H9 (cell line): Measurements from ENCODE around the gene TMEM242. TPM values are rescaled to one million over a fixed set of nuclear protein-coding genes. Genes with fewer than 3 reads are reported as not detected.

ENCODE experiments used
- DNase-seq: peaks from one replicate; pipeline ENCODE4 v3.0.0-alpha.2; 2017
- H2AFZ ChIP-seq: one replicate; pipeline ENCODE4 v1.6.1; 2013; ENCODE audit warnings: mild to moderate bottlenecking, low read length, control low read depth, moderate library complexity
- H2AK5ac ChIP-seq: 2 replicates; pipeline ENCODE4 v1.6.1; 2013; ENCODE audit warnings: low read length, control low read depth, mixed read lengths; ENCODE audit not compliant: insufficient read length
- H2BK120ac ChIP-seq: one replicate; pipeline ENCODE4 v1.6.1; 2013; ENCODE audit warnings: low read depth, mild to moderate bottlenecking, low read length, control low read depth, inconsistent platforms; ENCODE audit not compliant: poor library complexity, severe bottlenecking
- H2BK12ac ChIP-seq: 2 replicates; pipeline ENCODE4 v1.6.1; 2013; ENCODE audit warnings: low read length, control low read depth, mixed read lengths, low read depth; ENCODE audit not compliant: insufficient read length
- H2BK15ac ChIP-seq: 2 replicates; pipeline ENCODE4 v1.6.1; 2013; ENCODE audit warnings: low read depth, low read length, control low read depth
- H2BK20ac ChIP-seq: one replicate; pipeline ENCODE4 v1.6.1; 2013; ENCODE audit warnings: low read depth, mild to moderate bottlenecking, low read length, control low read depth, inconsistent platforms; ENCODE audit not compliant: poor library complexity, severe bottlenecking
- H2BK5ac ChIP-seq: 2 replicates; pipeline ENCODE4 v1.6.1; 2013; ENCODE audit warnings: low read length, control low read depth, mixed read lengths; ENCODE audit not compliant: insufficient read length
- H3K14ac ChIP-seq: 2 replicates; pipeline ENCODE4 v1.6.1; 2013; ENCODE audit warnings: low read length, control low read depth; ENCODE audit not compliant: insufficient read depth
- H3K18ac ChIP-seq: 2 replicates; pipeline ENCODE4 v1.6.1; 2013; ENCODE audit warnings: low read depth, mild to moderate bottlenecking, mixed read lengths, low read length, control low read depth; ENCODE audit not compliant: insufficient read length
- H3K23ac ChIP-seq: 2 replicates; pipeline ENCODE4 v1.6.1; 2013; ENCODE audit warnings: low read length, control low read depth, mixed read lengths, low read depth; ENCODE audit not compliant: insufficient read length
- H3K23me2 ChIP-seq: 2 replicates; pipeline ENCODE4 v1.6.1; 2013; ENCODE audit warnings: low read depth, mild to moderate bottlenecking, mixed read lengths, low read length, control low read depth; ENCODE audit not compliant: insufficient read length, poor library complexity, severe bottlenecking
- H3K27ac ChIP-seq: 2 replicates; pipeline ENCODE4 v1.5.1; 2013; ENCODE audit warnings: low read length, control low read depth, mixed read lengths, low read depth; ENCODE audit not compliant: insufficient read length
- H3K27me3 ChIP-seq: 2 replicates; pipeline ENCODE4 v1.6.1; 2013; ENCODE audit warnings: low read length, control low read depth, inconsistent platforms; ENCODE audit not compliant: insufficient read depth
- H3K4ac ChIP-seq: 2 replicates; pipeline ENCODE4 v1.6.1; 2013; ENCODE audit warnings: low read depth, mild to moderate bottlenecking, control low read depth, inconsistent platforms, low read length, moderate library complexity
- H3K4me1 ChIP-seq: 2 replicates; pipeline ENCODE4 v1.6.1; 2013; ENCODE audit warnings: low read length, control low read depth, inconsistent platforms; ENCODE audit not compliant: insufficient read depth
- H3K4me2 ChIP-seq: 2 replicates; pipeline ENCODE4 v1.6.1; 2013; ENCODE audit warnings: low read length, control low read depth, mixed read lengths; ENCODE audit not compliant: insufficient read length, insufficient read depth
- H3K56ac ChIP-seq: 2 replicates; pipeline ENCODE4 v1.6.1; 2013; ENCODE audit warnings: low read depth, mild to moderate bottlenecking, mixed read lengths, low read length, control low read depth; ENCODE audit not compliant: insufficient read length
- H3K79me1 ChIP-seq: 2 replicates; pipeline ENCODE4 v1.6.1; 2013; ENCODE audit warnings: low read depth, mild to moderate bottlenecking, moderate library complexity, low read length, control low read depth, inconsistent platforms; ENCODE audit not compliant: insufficient read depth, poor library complexity, severe bottlenecking
- H3K79me2 ChIP-seq: 2 replicates; pipeline ENCODE4 v1.6.1; 2013; ENCODE audit warnings: low read length, control low read depth, inconsistent platforms; ENCODE audit not compliant: insufficient read depth
- H3K9ac ChIP-seq: 2 replicates; pipeline ENCODE4 v1.6.1; 2013; ENCODE audit warnings: low read length, control low read depth, mixed read lengths; ENCODE audit not compliant: insufficient read length; ENCODE audit errors: extremely low read depth
- H3K9me3 ChIP-seq: one replicate; pipeline ENCODE4 v1.6.1; 2013; ENCODE audit warnings: low read depth, low read length, inconsistent platforms; ENCODE audit not compliant: control insufficient read depth
- H3T11ph ChIP-seq: one replicate; pipeline ENCODE4 v1.6.1; 2013; ENCODE audit warnings: mild to moderate bottlenecking, low read length, control low read depth, inconsistent platforms
- H4K20me1 ChIP-seq: one replicate; pipeline ENCODE4 v1.6.1; 2013; ENCODE audit not compliant: control insufficient read depth, insufficient read length, insufficient read depth
- H4K5ac ChIP-seq: 2 replicates; pipeline ENCODE4 v1.6.1; 2013; ENCODE audit warnings: low read depth, mild to moderate bottlenecking, mixed read lengths, low read length, control low read depth; ENCODE audit not compliant: insufficient read length
- H4K8ac ChIP-seq: replicated peaks from 2 replicates; pipeline ENCODE4 v1.6.1; 2013; ENCODE audit warnings: low read length, control low read depth, mixed read lengths, low read depth; ENCODE audit not compliant: insufficient read length
- H4K91ac ChIP-seq: 2 replicates; pipeline ENCODE4 v1.6.1; 2013; ENCODE audit warnings: low read depth, mild to moderate bottlenecking, moderate library complexity, mixed read lengths, low read length, control low read depth; ENCODE audit not compliant: insufficient read length
- H3K27ac Mint-ChIP-seq, 3 experiments: 2 replicates in 2 of 3; 3 replicates in 1 of 3; pipeline ENCODE4 v1.8.0; 2020 to 2021; ENCODE audit warnings: mixed read lengths in 3 of 3, mild to moderate bottlenecking in 1 of 3, moderate library complexity in 1 of 3
- H3K27me3 Mint-ChIP-seq: 2 replicates; pipeline ENCODE4 v1.8.0; 2021; ENCODE audit warnings: low read depth, mild to moderate bottlenecking, moderate library complexity, mixed read lengths
- H3K36me3 Mint-ChIP-seq, 3 experiments: 2 replicates in 2 of 3; 3 replicates in 1 of 3; pipeline ENCODE4 v1.8.0; 2020 to 2021; ENCODE audit warnings: low read depth in 3 of 3, mixed read lengths in 3 of 3; ENCODE audit not compliant: insufficient read depth in 1 of 3
- H3K4me1 Mint-ChIP-seq, 2 experiments: 2 replicates each; pipeline ENCODE4 v1.8.0; 2020; ENCODE audit warnings: mixed read lengths in 2 of 2
- H3K4me3 Mint-ChIP-seq, 2 experiments: 2 replicates in 1 of 2; 3 replicates in 1 of 2; pipeline ENCODE4 v1.8.0; 2020 to 2021; ENCODE audit warnings: mild to moderate bottlenecking in 2 of 2, mixed read lengths in 2 of 2, moderate library complexity in 1 of 2
- H3K9me3 Mint-ChIP-seq, 2 experiments: 2 replicates in 1 of 2; 3 replicates in 1 of 2; pipeline ENCODE4 v1.8.0; 2020; ENCODE audit warnings: mild to moderate bottlenecking in 2 of 2, mixed read lengths in 2 of 2, moderate library complexity in 1 of 2
- CTCF ChIP-seq: fragments of 200-600 bp; sonication (generic); conservative IDR thresholded peaks from 3 replicates; pipeline ENCODE4 v1.8.0; 2021; ENCODE audit warnings: antibody characterized with exemption, mild to moderate bottlenecking
- WGBS: extraction: QIAGEN DNeasy Blood & Tissue Kit; methylation state at CpG from one replicate; pipeline ENCODE4 v1.1.7; 2013; ENCODE audit warnings: missing lambda C conversion rate, low lambda C conversion rate, mixed read lengths; ENCODE audit not compliant: insufficient read length; ENCODE audit errors: extremely low coverage; 5-methylcytosine and 5-hydroxymethylcytosine counted together
- total RNA-seq: library from RNA; stranded (reverse); gene quantifications from 2 replicates; pipeline ENCODE4 v1.2.1, GENCODE V29; 2021

The TMEM242 gene
- total RNA-seq, 1 experiment from 2014 or later, result 10.5 TPM

DNA sequence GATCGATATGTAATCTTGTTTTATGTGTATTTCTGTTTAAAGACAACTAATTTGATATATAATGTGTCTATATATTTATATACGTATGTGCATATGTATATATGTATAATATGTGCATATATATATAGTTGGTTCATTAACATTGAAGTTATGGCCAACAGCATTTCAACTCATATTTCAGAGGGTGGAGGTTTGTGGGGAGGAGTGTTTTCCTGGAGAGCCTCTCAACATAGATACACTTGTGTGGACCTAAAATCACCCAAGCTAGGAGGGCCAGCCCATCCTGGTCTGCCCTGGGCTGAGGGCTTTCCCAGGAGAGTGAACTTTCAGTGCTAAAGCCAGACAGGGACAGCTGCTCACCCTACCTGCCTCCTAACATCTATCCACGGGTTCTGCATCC lies 68.8 kb downstream of the TMEM242 start:
- H3K14ac ChIP-seq, result no peak overlapping the region
- H4K20me1 ChIP-seq, result no peaks in the 10 kb centered on the region
- H3K9ac ChIP-seq, result no peak overlapping the region
- H3K4me2 ChIP-seq, result no peak overlapping the region
- no peak overlapping the region for H2BK120ac ChIP-seq
- H3K23me2 ChIP-seq, result no peaks in the 10 kb centered on the region
- Mint-ChIP-seq H3K27ac (no peak overlapping the region), H3K4me3 (no peak overlapping the region), H3K9me3 (no peaks in the 10 kb centered on the region; a peak in 1 of 5 replicates), H3K36me3 (no peaks in the 10 kb centered on the region), H3K27me3 (peaks cover 15% of the 10 kb centered on the region), H3K4me1 (no peaks in the 10 kb centered on the region)
- no peak overlapping the region for H2AK5ac ChIP-seq
- H2BK15ac ChIP-seq, result no peak overlapping the region
- no peak overlapping the region for H3K27ac ChIP-seq
- H3T11ph ChIP-seq, result no peak overlapping the region
- H3K4ac ChIP-seq, result no peak overlapping the region
- no peak overlapping the region for H4K91ac ChIP-seq
- H3K79me2 ChIP-seq, result no peaks in the 10 kb centered on the region
- H3K18ac ChIP-seq, result no peak overlapping the region
- no peak for DNase-seq
- no CpG with 5 or more reads among the region's 3 CpGs for WGBS
- no peak overlapping the region for H3K56ac ChIP-seq
- H4K5ac ChIP-seq, result no peak overlapping the region
- no peak overlapping the region for H2BK20ac ChIP-seq
- no peaks in the 10 kb centered on the region for H3K79me1 ChIP-seq
- H4K8ac ChIP-seq, result no peak overlapping the region
- H2BK12ac ChIP-seq, result no peak overlapping the region
- H2BK5ac ChIP-seq, result no peak overlapping the region
- no peaks in the 10 kb centered on the region for H3K9me3 ChIP-seq
- no peaks in the 10 kb centered on the region for H3K27me3 ChIP-seq
- TF ChIP-seq CTCF, result no peak
- no peaks in the 10 kb centered on the region for H3K4me1 ChIP-seq
- H2AFZ ChIP-seq, result no peak overlapping the region
- H3K23ac ChIP-seq, result no peak overlapping the region
